Stimulated activated CD8-positive, alpha-beta memory T cell treated with anti-CD3 and anti-CD28 coated beads, Interleukin-15, amount 100 ng/mL, for 48 hours (primary cell): ENCODE data around the gene CERS1.

Source experiments
- DNase-seq, 2 donors: peaks; one replicate each; pipeline ENCODE4 v3.0.0-alpha.2; 2020; ENCODE audit warnings: low read depth in 2 of 2

The CERS1 gene

DNA sequence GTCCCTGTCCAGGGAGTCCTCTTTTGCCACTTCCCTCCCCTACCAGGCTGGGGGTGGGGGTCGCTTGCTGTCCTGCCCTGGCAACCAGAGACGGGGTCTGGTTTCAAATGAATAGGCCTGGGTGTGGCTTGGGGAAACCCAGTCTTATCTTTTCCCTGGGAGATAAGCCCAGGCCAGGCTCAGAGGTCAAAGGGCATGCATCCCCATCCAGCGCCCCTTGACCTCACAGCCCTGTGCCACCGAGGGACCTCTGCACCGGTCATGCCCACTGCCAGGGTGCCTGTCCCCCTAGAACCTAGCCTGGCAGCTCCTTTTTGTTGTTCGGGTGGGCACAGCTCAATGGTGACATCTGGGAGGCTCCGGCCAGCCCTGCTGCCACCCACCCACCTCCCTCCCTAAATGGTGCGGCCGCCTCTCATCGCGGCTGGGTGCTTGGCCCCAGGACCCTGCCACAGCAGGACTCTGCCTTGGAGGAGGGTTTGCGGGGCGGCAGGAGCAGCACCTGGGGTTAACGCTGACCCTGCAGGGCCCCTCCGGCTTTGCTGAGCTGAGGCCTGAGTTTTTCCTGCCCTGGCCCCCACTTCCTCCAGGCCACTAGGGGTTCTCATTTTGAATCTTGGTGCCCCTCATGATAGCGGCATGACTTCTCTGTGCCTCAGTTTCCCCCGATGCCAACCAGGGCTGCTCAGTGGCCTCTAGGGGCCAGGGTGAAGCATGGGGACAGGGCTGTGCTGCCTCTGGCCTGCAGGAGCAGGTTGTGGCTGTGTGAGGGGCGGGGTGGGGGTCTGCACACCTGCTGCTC, 2.9 kb upstream of the CERS1 start:
- no peak for DNase-seq

DNA sequence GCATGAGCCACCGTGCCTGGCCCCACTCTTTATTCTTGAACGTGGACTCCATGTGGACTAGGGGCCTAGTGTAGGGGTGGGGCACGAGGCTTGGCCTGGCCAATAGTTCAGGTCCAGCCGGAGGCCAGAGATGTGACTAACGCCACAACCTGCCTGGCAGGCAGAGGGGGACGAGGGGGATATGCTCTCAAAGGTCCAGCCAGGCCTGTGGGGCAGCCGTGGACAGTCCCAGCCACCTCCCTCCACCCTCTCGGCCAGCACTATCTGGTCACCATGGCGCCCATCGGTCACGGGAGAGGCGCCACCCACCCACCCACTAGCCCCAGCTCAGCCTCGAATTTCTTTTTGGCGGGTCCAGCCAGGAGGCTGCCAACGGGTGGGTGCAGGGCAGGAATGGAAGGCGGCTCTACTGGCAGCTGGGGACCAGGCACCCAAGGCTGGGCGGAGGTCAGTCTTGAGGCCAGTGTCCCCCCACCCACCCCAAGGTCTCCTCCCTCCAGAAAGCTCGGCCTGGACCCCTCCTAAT, 2.2 kb upstream of the CERS1 start:
- DNase-seq, result no peak

DNA sequence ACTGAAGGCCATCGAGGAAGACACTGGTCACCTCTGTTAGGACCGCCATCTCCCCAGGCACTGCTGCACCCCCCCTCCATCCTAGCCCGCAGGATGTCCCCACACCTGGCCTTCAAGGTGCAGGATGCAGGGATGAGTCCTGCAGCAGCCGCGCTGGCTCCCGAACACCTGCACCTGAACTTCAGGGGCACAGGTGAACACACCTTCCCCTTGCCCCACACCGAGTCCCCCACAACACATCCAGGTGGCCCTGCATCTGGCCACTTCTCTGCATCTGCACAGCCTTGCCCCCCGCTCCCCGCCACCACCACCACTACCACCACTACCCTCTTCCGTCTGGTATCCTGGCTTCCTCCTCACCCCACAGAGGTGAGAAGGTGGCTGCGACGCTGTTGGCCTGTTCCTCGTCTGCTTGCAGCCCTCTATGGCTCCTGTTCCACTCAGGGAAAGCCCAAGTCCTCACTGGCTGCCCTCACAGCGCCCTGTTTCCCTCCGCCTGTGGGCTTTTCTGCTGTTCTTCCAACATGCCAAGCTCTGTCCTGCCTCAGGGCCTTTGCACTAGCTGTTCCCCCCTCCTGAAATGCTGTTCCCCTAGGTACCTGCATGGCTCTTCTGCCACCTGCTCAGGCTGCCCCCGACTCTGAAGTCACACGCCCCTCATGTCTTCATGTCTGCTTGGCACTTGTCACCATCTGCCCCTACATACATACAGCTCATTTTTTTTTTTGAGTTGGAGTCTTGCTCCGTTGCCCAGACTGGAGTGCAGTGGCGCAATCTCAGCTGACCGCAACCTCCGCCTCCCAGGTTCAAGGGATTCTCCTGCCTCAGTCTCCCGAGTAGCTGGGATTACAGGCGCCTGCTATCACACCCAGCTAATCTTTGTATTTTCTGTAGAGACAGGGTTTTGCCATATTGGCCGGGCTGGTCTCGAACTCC, 1.4 kb upstream of the CERS1 start:
- DNase-seq, result no peak

DNA sequence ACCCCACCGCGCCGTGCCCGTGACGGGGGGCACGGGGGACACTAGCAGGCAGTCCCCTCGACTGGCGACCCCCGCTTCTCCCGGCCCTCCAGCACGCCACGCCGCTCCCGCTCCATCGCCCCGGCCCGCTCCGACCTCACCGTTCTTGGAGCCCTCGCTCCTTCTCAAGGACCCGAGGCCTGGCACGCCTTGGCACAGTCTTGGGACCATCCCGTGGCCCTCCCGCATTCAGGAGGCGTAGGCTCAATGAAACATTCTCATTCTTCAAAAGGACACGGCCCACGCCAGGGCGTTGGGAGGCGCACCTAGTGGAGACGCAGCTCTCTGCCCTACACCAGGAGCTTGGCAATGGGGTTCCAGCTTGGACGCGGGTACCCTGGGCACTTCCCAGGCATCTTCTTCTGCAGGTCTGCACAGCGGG, 473 bp upstream of the CERS1 start:
- no peak for DNase-seq

DNA sequence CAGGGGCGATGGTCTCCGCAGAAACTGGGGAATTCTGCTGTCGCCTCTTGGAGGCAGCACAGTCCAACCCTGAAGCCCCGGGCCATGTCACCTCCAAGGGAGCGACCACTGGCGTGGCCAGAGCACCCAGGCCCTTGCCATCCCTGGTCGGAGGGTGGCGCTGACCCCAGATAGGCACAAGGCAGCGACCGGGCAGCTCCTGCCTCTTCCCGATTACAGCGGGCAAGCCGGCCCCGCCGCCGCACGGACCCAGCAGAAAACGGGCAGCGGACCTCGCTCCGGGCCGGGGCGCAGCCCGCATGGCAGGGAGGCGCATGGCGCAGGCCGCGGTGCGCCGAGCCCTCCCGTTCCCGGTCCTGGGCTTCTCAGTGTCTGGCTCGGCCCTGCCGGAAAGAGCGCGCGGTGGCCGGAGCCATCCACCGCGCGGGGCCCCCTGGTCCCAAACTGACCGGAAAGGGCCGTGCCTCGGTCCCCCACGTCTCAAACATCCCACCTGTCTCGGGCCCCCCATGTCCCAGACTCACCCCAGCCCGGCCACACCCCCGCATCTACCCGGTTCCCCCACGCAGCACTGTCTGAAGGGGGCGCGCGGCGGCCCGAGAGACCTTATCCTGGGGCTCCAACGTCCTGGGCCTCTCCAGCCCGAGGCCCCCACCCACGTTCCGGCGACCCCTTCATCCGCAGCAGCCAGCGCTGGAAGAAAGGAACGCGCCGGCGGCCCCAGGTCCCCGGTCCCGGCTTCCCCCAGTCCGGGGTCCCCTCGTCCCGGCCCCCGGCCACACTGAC, 727 bp downstream of the CERS1 start:
- no peak for DNase-seq

DNA sequence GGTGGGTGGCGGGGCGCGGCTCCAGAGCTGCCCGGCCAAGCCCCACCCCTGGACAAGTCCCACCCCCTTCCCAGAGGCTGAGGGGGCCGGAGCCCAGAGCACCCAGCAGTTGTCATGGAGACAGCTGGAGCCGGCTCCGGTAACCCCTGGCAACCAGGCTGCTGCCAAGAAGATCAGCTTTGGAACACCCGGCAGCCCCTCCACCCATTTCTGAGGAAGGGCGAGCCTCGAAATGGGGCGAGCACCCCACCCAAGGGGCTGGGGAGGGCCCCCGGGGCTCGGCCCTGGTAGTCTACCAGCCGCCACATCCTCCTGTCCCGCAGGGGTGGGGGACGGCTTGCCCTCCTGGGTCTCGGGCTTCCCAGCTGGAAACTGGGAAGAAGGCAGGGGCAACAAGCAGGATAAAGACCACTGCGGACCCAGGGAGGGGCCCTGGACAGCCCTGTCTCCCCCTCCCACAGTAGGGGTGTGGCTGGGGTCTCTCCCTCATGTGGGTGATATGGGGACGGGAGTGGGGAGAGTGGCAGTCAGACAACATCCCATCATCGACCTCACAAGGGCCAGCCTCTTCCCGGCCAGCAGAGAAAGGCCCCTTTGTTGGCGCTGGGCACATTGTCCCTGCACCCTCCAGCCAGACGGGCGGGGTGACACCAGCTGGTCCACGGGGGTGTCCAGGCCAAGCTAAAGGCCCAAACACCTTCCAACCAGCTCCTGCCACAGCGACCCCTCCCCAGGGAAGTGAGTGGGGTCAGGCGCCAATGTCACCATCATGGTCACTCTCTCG, 1.5 kb downstream of the CERS1 start:
- no peak for DNase-seq

DNA sequence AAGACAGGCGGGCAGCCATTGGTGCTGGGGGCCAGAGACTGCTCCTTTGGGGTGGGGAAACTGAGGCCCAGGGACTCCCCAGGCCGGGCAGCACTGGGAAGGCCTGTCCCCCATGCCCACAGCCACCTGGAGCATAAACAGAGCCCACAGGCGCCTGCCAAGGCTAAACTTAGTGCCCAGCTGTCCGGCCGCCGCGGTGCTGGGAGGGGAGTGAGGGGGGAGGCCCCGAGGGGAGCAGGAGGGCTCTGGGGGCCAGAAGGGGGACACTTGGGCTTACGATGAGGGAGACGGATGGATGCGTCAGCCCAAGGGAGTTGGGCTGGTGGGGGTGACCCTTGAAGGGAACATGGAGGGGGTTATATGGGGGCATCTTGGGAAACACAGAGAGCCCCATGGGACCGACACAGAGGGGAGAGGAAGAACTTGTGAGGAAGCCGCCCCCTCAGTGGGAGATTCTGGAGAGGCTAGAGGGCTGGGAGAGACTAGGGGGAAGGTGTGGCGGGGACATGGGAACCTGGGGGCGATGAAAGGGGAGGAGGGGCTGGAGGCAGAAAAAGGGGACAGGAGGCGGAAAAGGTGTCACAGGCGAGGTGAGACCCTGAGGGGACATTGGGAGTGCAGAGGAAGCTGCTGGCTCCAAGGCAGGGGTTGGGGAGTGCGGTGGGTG, 2.2 kb downstream of the CERS1 start:
- no peak for DNase-seq

DNA sequence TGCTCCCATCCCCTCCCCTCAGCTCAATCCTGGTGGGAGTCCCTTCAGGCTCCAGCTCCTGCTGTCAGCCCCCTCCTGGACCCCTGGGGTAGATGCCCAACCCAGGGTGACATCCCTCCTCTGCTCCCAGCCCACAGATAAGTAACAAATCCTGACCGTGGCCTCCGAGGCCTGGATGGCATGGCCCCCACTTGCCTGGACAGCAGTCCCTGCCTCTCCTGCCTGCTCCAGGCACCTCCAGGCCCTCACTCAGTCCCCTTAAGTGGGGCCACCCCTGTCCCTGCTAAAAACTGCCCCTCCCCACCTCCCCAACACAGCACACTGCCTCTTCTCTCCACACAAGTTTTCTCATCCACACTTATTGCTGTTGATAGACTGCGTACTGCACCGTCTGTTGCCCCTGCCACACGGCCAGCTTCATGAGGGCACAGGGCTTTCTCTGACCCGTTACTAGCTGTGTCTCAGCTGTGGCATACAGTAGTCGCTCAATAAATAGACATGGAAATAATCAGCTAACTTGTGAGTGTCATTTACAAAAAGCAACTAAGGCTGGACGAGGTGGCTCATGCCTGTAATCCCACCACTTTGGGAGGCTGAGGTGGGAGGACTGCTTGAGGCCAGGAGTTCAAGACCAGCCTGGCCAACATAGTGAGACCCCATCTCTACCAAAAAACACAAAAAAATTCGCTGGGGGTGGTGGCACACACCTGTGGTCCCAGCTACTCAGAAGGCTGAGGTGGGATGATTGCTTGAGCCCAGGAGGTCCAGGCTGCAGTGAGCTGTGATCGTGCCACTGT, 5.8 kb downstream of the CERS1 start:
- no peak for DNase-seq

DNA sequence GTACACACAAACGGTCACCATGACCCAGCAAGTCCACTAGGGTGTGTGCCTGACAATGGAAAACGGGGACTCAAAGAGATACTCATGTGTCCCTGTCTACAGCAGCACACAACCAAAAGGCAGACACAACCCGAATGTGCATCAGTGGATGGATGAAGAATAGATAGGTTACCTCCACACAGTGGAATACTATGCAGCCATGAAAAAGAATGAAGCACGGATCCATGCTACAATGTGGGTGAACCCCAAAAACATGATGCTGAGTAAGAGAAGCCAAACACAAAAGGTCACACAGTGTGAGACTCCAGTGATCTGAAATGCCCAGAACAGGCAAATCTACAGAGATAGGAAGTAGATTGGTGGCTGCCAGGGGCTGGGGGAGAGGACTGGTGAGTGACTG, 9.0 kb downstream of the CERS1 start:
- no peak for DNase-seq

DNA sequence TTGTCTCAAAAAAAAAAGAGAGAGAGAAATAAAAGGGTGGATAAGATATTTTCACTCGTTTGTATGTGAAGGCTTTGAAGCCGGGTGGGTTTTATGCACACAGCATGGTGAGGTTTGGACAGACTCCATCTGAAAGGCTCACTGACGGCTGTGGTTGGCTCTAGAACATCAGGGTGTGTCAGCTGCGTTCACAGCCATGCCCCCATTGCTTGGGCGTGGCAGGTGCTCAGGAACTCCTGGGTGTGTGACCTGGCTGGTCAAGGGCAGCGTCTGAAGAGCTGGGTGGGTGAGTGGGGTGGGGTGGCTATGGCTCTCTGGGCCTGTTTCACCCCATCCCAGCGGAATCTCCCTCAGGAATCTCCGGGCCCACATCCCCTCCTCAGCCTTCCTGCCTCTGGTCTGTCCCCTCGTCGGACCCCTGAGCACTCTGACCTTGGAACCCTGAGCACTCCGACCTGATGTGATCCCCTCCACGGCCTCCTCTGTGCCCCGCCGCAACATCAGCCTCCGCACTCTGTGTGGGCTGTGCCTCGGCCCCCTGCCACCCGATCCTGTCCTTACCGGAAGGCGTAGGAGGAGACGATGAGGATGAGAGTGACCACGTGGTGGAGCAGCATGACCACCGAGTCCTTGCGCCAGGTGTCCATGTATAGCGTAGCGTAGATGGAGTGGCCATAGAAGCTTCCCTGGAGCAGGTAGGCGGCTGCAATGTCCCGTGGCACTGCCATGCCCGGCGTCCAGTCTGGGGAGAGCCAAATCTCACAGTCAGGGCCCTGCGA, 12.2 kb downstream of the CERS1 start:
- DNase-seq, result no peak

DNA sequence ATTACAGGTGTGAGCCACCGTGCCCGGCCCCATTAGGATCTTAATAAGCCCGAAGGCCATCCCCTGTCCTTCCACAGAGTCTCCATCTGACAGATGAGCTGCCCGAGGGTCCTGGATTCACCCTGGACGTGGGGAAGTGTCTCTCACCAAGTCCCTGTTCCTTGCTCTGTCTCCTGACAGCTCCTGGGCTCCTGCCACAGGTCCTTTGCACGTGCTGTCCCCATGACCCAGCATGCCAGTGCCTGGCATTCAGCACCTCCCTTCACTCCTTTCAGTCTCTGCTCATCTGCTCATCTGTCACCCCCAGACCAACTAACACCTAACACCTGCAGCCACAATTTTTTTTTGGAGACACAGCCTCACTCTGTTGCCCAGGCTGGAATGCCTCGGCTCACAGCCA, 14.5 kb downstream of the CERS1 start:
- DNase-seq, result no peak

DNA sequence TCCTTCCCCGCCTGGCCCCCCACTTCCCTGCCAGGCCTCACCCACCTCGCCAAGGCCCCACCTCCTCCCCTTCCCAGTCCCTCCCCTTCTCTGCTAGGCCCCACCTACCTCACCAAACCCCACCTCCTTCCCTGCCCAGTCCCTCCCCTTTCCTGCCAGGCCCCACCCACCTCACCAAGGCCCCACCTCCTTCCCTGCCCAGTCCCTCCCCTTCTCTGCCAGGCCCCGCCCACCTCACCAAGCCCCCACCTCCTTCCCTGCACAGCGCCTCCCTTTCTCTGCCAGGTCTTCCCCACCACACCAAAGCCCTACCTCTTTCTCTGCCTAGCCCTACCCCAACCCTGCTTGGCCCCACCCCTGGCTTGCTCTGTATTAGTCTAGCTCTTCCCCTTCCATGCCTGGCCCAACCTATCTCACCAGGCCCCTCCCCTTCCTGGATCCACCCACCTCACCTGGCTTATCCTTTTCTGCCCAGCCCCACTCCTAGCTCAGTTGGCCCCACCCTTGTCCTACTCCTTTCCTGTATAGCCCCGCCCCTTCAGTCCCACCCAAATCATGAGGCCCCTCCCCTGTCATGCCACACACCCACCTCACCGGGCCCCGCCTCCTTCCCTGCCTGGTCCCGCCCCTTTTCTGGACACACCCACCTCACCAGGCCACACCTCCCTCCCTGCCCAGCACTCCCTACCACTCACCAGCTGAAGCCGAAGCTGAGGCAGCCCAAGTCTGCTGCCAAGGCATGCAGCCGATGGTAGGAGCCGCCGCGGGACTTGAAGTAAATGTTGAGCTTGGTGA, 16.2 kb downstream of the CERS1 start:
- DNase-seq, result peak in 1 of 2 donors; percentile 26

DNA sequence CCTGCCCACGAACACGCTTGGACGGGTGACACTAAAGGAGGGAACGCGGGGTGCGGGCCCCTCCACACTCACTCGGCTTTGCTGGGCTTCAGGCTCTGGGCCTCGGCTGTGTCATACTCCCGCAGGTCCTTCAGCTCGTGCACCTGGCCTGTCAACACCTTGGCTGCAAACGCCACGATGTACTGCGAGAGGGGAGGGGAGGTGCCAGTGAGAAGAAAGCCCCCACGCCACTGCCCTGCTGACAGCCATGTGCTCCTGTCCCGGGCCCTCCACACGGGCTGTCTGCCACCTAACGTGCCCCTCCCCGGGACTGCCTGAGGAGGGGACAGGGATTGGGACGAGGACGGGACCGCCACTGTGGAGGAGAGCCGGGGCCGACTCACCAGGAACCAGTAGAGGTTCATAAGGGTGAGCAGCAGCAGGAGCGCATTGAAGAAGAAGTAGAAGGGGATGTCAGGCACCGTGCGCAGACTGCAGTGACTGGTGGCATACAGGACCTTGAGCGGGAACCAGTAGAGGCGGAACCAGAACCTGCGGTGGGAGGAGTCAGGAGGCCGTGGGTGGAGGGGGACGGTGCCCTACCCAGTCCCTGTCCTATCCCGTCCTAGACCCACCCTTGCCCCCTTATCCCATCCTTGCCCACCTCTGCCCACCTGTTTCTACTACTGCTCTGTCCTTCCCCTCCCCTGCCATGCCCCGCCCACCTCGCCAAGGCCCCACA, 16.9 kb downstream of the CERS1 start:
- DNase-seq, result no peak

DNA sequence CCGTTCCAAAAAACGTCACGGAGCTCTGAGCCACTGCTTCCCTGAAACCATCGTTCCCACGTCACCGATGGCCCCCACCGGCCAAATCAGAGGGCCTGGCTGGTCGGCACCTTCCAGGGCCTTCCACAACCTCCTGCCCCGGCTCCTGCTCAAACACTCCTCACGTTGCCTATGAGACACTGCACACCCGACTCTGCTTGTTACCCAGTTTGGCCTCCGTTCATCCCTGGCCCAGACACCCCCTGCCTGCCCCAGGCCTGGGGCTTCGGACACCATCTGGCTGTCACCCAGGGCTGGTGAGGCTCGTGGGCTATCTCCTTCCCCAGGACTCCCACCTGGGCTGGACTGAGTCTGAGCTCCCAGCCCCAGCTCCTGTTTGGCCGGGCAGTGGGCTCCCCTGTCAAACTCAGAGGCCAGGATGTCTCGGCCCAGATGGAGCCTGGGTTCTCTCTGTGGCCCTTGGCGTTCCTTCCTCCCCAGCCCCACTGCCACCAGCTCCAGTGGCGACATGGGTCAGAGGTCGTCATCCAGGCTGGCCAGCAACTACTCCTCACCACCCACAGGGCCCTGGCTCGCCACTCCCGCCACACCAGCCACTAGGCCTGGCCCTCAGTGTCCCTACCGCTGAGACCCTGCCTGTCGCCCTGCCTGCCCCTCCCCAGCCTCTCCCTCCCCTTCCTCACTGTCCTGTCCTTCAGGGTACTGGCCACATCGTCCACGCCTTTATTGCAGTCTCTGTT, 17.7 kb downstream of the CERS1 start:
- DNase-seq, result no peak

DNA sequence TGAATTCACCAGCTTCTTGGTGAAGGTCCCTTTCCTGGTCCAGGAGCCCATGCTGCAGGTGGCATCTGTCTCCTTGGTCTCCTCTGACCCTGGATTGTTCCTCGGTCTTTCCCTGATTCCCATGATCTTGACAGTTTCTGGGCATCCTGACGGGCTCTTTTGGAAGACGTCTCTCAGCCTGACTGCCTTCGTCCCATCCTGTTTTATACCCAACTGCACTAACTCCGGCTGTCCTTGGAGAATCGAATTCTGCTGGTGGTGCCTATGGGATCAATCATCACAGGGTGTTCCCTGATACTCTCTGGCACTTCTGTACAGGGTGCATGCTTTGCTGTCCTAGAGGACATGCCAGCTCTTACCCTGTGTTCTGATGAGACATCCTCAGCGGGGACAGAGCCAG, 19.1 kb downstream of the CERS1 start:
- DNase-seq, result no peak

DNA sequence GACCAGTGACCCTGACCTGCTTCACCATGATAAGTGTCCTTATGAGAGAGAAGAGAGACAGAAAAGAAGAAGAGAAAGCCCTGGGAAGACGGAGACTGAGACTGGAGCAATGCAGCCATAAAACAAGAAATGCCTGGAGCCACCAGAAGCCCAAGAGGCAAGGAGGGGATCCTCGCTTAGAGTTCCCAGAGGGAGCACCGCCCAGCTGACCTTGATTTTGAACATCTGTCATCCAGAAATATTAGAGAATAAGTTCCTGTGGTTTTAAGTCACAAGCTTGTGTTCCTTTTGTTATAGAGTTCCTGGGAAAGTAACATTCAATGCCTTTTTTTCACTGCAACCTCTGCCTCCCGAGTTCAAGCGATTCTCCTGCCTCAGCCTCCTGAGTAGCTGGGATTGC, 20.2 kb downstream of the CERS1 start:
- no peak for DNase-seq

DNA sequence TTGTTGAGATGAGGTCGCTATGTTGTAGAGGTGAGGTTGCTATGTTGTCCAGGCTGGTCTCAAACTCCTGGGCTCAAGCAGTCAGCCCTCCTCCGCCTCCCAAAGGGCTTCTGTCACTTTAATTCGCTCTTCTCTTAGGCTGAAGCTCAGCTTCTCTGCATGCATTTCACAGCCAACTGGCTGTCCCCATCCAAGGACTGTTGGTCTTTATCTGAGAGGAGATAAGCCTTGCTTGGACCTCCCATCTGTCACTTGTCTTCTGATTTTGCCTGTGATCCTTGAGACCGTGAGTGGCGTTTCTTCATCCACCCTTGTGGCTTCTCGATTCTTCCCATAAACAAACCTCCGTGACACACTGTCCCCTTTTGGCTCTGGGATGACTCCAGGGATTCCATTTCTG, 24.4 kb downstream of the CERS1 start:
- no peak for DNase-seq
